Activated CD8-positive, alpha-beta T cell treated with anti-CD3 and anti-CD28 coated beads for 36 hours (primary cell): ENCODE data around the gene ABHD12. TPM values are rescaled to one million over a fixed set of nuclear protein-coding genes. Genes with fewer than 3 reads are reported as not detected.

Experiments used
- ATAC-seq: fragments of 200-7000 bp; cut with Tn5 transposase; one replicate; pipeline ENCODE4 v1.10.0; 2021; ENCODE audit warnings: mild to moderate bottlenecking, moderate library complexity
- CTCF ChIA-PET: fragments of 350-600 bp; sonication (Branson Sonifier 250); formaldehyde crosslinking; loops from one replicate; lab custom pipeline; 2021; ENCODE audit warnings: antibody characterized with exemption; lab: Charles Lee
- POLR2A ChIA-PET: fragments of 350-600 bp; sonication (Branson Sonifier 250); formaldehyde crosslinking; loops from one replicate; lab custom pipeline; 2021; ENCODE audit warnings: antibody characterized with exemption; lab: Charles Lee
- DNase-seq: peaks from one replicate; pipeline ENCODE4 v3.0.0-alpha.2; 2020
- H3K27ac Mint-ChIP-seq: one replicate; pipeline ENCODE4 v1.8.0; 2021; ENCODE audit warnings: mild to moderate bottlenecking, mixed read lengths
- H3K27me3 Mint-ChIP-seq: one replicate; pipeline ENCODE4 v1.8.0; 2021; ENCODE audit warnings: mixed read lengths
- H3K36me3 Mint-ChIP-seq: one replicate; pipeline ENCODE4 v1.8.0; 2021; ENCODE audit warnings: low read depth, mixed read lengths
- H3K4me1 Mint-ChIP-seq: one replicate; pipeline ENCODE4 v1.8.0; 2021; ENCODE audit warnings: low read depth, mixed read lengths
- H3K4me3 Mint-ChIP-seq: one replicate; pipeline ENCODE4 v1.8.0; 2021; ENCODE audit warnings: mild to moderate bottlenecking, moderate library complexity, mixed read lengths
- H3K9me3 Mint-ChIP-seq: one replicate; pipeline ENCODE4 v1.8.0; 2021; ENCODE audit warnings: mixed read lengths
- CTCF ChIP-seq: fragments of 200-600 bp; IDR thresholded peaks from one replicate; pipeline ENCODE4 v1.8.0; 2022; ENCODE audit warnings: antibody characterized with exemption, mild to moderate bottlenecking
- intact Hi-C: fragments of 100-400 bp; cut with micrococcal nuclease; formaldehyde crosslinking; loops from one replicate; pipeline ENCODE4 v1.10.0; 2022
- total RNA-seq, 2 experiments: library from RNA; stranded (reverse); gene quantifications; one replicate each; pipeline ENCODE4 v1.2.3, GENCODE V29; 2021

The ABHD12 gene
- total RNA-seq, 2 experiments from 2014 or later = 16.0 to 17.0 TPM

GRCh38 chr20:25284131-25284601 is 106.5 kb downstream of the ABHD12 start:
- DNase-seq (no peak), ATAC-seq (no peak)
- Mint-ChIP-seq H3K36me3 (peaks cover 14% of the 10 kb centered on the region), H3K4me3 (no peak overlapping the region), H3K27ac (no peak overlapping the region), H3K9me3 (no peaks in the 10 kb centered on the region), H3K4me1 (peaks cover 1% of the 10 kb centered on the region), H3K27me3 (no peaks in the 10 kb centered on the region)
- no peak for TF ChIP-seq CTCF
- intact Hi-C loops = no loop called here
- ChIA-PET CTCF (interaction anchor here (1.2 kb wide), 1 partner anchor 11 kb away, joined by 5 read pairs; no protein-coding TSS in a partner anchor), POLR2A (no interaction called here)

GRCh38 chr20:25283221-25283951 is 107.2 kb downstream of the ABHD12 start:
- H3K9me3 Mint-ChIP-seq = no peaks in the 10 kb centered on the region
- CTCF ChIA-PET = interaction anchor here (1.2 kb wide), 1 partner anchor 12 kb away, joined by 5 read pairs; no protein-coding TSS in a partner anchor
- DNase-seq (no peak), ATAC-seq (no peak)
- no peak for TF ChIP-seq CTCF
- H3K27ac Mint-ChIP-seq = no peak overlapping the region
- H3K4me3 Mint-ChIP-seq = no peak overlapping the region
- peaks cover 1% of the 10 kb centered on the region for H3K4me1 Mint-ChIP-seq
- no peaks in the 10 kb centered on the region for H3K27me3 Mint-ChIP-seq
- H3K36me3 Mint-ChIP-seq = peaks cover 14% of the 10 kb centered on the region
- intact Hi-C loops = no loop called here
- POLR2A ChIA-PET = no interaction called here

- Mint-ChIP-seq H3K4me3 (no peak overlapping the region), H3K27ac (peak overlapping the region; percentile 69), H3K27me3 (no peaks in the 10 kb centered on the region), H3K9me3 (no peaks in the 10 kb centered on the region), H3K4me1 (peaks cover 1% of the 10 kb centered on the region), H3K36me3 (peaks cover 14% of the 10 kb centered on the region)
- CTCF ChIA-PET = interaction anchor here (1.2 kb wide), 1 partner anchor 12 kb away, joined by 5 read pairs; no protein-coding TSS in a partner anchor
- ATAC-seq = no peak
- no peak for TF ChIP-seq CTCF
- no peak for DNase-seq
- POLR2A ChIA-PET = interaction anchor here (0.8 kb wide), 1 partner anchor 20 kb away, joined by 3 read pairs; no protein-coding TSS in a partner anchor
- intact Hi-C loops = no loop called here
Observed at GRCh38 chr20:25282796-25283195, 107.8 kb downstream of the ABHD12 start.

- Mint-ChIP-seq H3K27me3 (no peaks in the 10 kb centered on the region), H3K4me3 (no peak overlapping the region), H3K36me3 (peaks cover 16% of the 10 kb centered on the region), H3K9me3 (no peaks in the 10 kb centered on the region), H3K4me1 (peaks cover 1% of the 10 kb centered on the region), H3K27ac (peak overlapping the region; percentile 69)
- no peak for TF ChIP-seq CTCF
- CTCF ChIA-PET = no interaction called here
- ATAC-seq (no peak), DNase-seq (no peak)
- intact Hi-C loops = no loop called here
- POLR2A ChIA-PET = interaction anchor here (0.8 to 1.3 kb wide), 2 partner anchors 12 to 21 kb away, joined by 3 to 4 read pairs; no protein-coding TSS in a partner anchor
Observed at GRCh38 chr20:25282034-25282781, 108.4 kb downstream of the ABHD12 start.
